Measurements from ENCODE around the gene EPHX1. TPM values are rescaled to one million over a fixed set of nuclear protein-coding genes. Genes with fewer than 3 reads are reported as not detected.

Gene EPHX1
- total RNA-seq, 1 donor from 2014 or later: 41.5 TPM

GRCh38 chr1:225763716-225764548, 46.0 kb upstream of the EPHX1 start:
- Mint-ChIP-seq H3K36me3 (ENCODE audit: insufficient read depth) (no peaks in the 10 kb centered on the region), H3K27me3 (no peaks in the 10 kb centered on the region), H3K4me1 (ENCODE audit: low read depth) (peaks cover 20% of the 10 kb centered on the region), H3K4me3 (ENCODE audit: low read depth) (no peak overlapping the region), H3K9me3 (ENCODE audit: low read depth) (no peaks in the 10 kb centered on the region), H3K27ac (no peak overlapping the region)
- no peak for TF ChIP-seq CTCF (IDR thresholded peaks at IDR 0.05; ENCODE audit: unreplicated experiment)
- DNase-seq (ENCODE audit: low spot score, unreplicated experiment): no peak

- TF ChIP-seq CTCF (IDR thresholded peaks at IDR 0.05; ENCODE audit: unreplicated experiment): no peak
- Mint-ChIP-seq H3K27ac (no peak overlapping the region), H3K4me3 (ENCODE audit: low read depth) (no peak overlapping the region), H3K27me3 (no peaks in the 10 kb centered on the region), H3K36me3 (ENCODE audit: insufficient read depth) (no peaks in the 10 kb centered on the region), H3K4me1 (ENCODE audit: low read depth) (peaks cover 29% of the 10 kb centered on the region), H3K9me3 (ENCODE audit: low read depth) (no peaks in the 10 kb centered on the region)
- DNase-seq (ENCODE audit: low spot score, unreplicated experiment): no peak
Observed at GRCh38 chr1:225765982-225766674, 43.8 kb upstream of the EPHX1 start.

GRCh38 chr1:225766967-225767633, 42.8 kb upstream of the EPHX1 start:
- TF ChIP-seq CTCF (IDR thresholded peaks at IDR 0.05; ENCODE audit: unreplicated experiment): no peak
- peak overlapping the region; percentile 24 for H3K27ac Mint-ChIP-seq
- peaks cover 31% of the 10 kb centered on the region for H3K4me1 Mint-ChIP-seq (ENCODE audit: low read depth)
- no peaks in the 10 kb centered on the region for H3K9me3 Mint-ChIP-seq (ENCODE audit: low read depth)
- no peaks in the 10 kb centered on the region for H3K27me3 Mint-ChIP-seq
- no peak overlapping the region for H3K4me3 Mint-ChIP-seq (ENCODE audit: low read depth)
- no peak for DNase-seq (ENCODE audit: low spot score, unreplicated experiment)
- H3K36me3 Mint-ChIP-seq (ENCODE audit: insufficient read depth): no peaks in the 10 kb centered on the region

GRCh38 chr1:225767634-225768540, 42.0 kb upstream of the EPHX1 start:
- TF ChIP-seq CTCF (IDR thresholded peaks at IDR 0.05; ENCODE audit: unreplicated experiment): no peak
- no peaks in the 10 kb centered on the region for H3K9me3 Mint-ChIP-seq (ENCODE audit: low read depth)
- H3K27ac Mint-ChIP-seq: peak overlapping the region; percentile 79
- no peaks in the 10 kb centered on the region for H3K27me3 Mint-ChIP-seq
- no peaks in the 10 kb centered on the region for H3K36me3 Mint-ChIP-seq (ENCODE audit: insufficient read depth)
- H3K4me3 Mint-ChIP-seq (ENCODE audit: low read depth): no peak overlapping the region
- H3K4me1 Mint-ChIP-seq (ENCODE audit: low read depth): peaks cover 31% of the 10 kb centered on the region
- no peak for DNase-seq (ENCODE audit: low spot score, unreplicated experiment)

Data from progenitor cell of endocrine pancreas (in vitro differentiated cells).